ENCODE data around the gene VPS35L.

- TF ChIP-seq CTCF (IDR thresholded peaks at IDR 0.05) (peak; percentile 63 to 85 (median 74)), POLR2AphosphoS5 (IDR thresholded peaks at IDR 0.05) (peak; percentile 91), POLR2A (IDR thresholded peaks at IDR 0.05) (peak; percentile 50)
These were observed at the start of gene VPS35L for GRCh38 chr16:19555186-19555937.

Data from prostate gland (tissue), 2 donors.